Measurements from ENCODE around the gene TRPM4. TPM values are rescaled to one million over a fixed set of nuclear protein-coding genes. Genes with fewer than 3 reads are reported as not detected.
"Not testable (repeated sequence)": the region's sequence is repeated elsewhere in the genome, so short reads cannot be mapped to it uniquely, and the experiment has no call there.

Gene TRPM4
- total RNA-seq, 2 experiments from 2014 or later = 0.22 to 0.62 TPM

GRCh38 chr19:49155005-49155819 is 2.4 kb upstream of the TRPM4 start, which contains the start of gene HRC:
Gene HRC (minus strand): TSS chr19:49155396. CDS start chr19:49155237, 159 bp downstream.
- no peaks in the 10 kb centered on the region for H3K9me3 Mint-ChIP-seq
- no peak within 1 kb of the TSS for H3K27ac Mint-ChIP-seq
- intact Hi-C loops (cut with micrococcal nuclease) = no loop called here
- no peak for DNase-seq
- no peak within 1 kb of the TSS for H3K4me3 Mint-ChIP-seq
- peaks cover 14% of the 10 kb centered on the region for H3K4me1 Mint-ChIP-seq (ENCODE audit: low read depth)
- no peaks in the 10 kb centered on the region for H3K36me3 Mint-ChIP-seq (ENCODE audit: low read depth)
- peaks cover 70% of the 10 kb centered on the region for H3K27me3 Mint-ChIP-seq (ENCODE audit: low read depth)
- CTCF ChIA-PET = no interaction called here

- no peak overlapping the region for H3K4me3 Mint-ChIP-seq
Measured at GRCh38 chr19:49155820-49156346, 1.7 kb upstream of the TRPM4 start.

GRCh38 chr19:49160450-49161189 is 3.0 kb downstream of the TRPM4 start:
- H3K4me3 Mint-ChIP-seq = no peak overlapping the region
- CTCF ChIA-PET = interaction anchor here (0.7 to 1.2 kb wide), 2 partner anchors 38 to 57 kb away, joined by 4 to 6 read pairs; no protein-coding TSS in a partner anchor
- H3K27me3 Mint-ChIP-seq (ENCODE audit: low read depth) = peaks cover 36% of the 10 kb centered on the region

More at GRCh38 chr19:49155820-49156346, 1.7 kb upstream of the TRPM4 start:
- H3K27ac Mint-ChIP-seq = no peak overlapping the region
- no peak for DNase-seq
- peaks cover 12% of the 10 kb centered on the region for H3K4me1 Mint-ChIP-seq (ENCODE audit: low read depth)
- intact Hi-C loops (cut with micrococcal nuclease) = no loop called here
- H3K36me3 Mint-ChIP-seq (ENCODE audit: low read depth) = no peaks in the 10 kb centered on the region
- CTCF ChIA-PET = no interaction called here
- H3K9me3 Mint-ChIP-seq = no peaks in the 10 kb centered on the region
- peaks cover 74% of the 10 kb centered on the region for H3K27me3 Mint-ChIP-seq (ENCODE audit: low read depth)

GRCh38 chr19:49161987-49162386 is 4.4 kb downstream of the TRPM4 start:
- H3K36me3 Mint-ChIP-seq (ENCODE audit: low read depth) = no peaks in the 10 kb centered on the region
- intact Hi-C loops (cut with micrococcal nuclease) = no loop called here
- CTCF ChIA-PET = interaction anchor here (1.0 kb wide), 2 partner anchors 37 kb away, joined by 3 read pairs; no protein-coding TSS in a partner anchor
- no peak overlapping the region for H3K27ac Mint-ChIP-seq
- no peaks in the 10 kb centered on the region for H3K9me3 Mint-ChIP-seq
- no peak overlapping the region for H3K4me3 Mint-ChIP-seq
- no peak for DNase-seq
- H3K27me3 Mint-ChIP-seq (ENCODE audit: low read depth) = peaks cover 34% of the 10 kb centered on the region
- peaks cover 8% of the 10 kb centered on the region for H3K4me1 Mint-ChIP-seq (ENCODE audit: low read depth)

More at GRCh38 chr19:49160450-49161189, 3.0 kb downstream of the TRPM4 start:
- H3K4me1 Mint-ChIP-seq (ENCODE audit: low read depth) = peaks cover 8% of the 10 kb centered on the region
- intact Hi-C loops (cut with micrococcal nuclease) = no loop called here
- no peaks in the 10 kb centered on the region for H3K36me3 Mint-ChIP-seq (ENCODE audit: low read depth)
- no peak for DNase-seq
- H3K9me3 Mint-ChIP-seq = no peaks in the 10 kb centered on the region
- H3K27ac Mint-ChIP-seq = no peak overlapping the region

- H3K27ac Mint-ChIP-seq = no peak overlapping the region
- H3K9me3 Mint-ChIP-seq = no peaks in the 10 kb centered on the region
- H3K4me3 Mint-ChIP-seq = no peak overlapping the region
- no peaks in the 10 kb centered on the region for H3K4me1 Mint-ChIP-seq (ENCODE audit: low read depth)
- intact Hi-C loops (cut with micrococcal nuclease) = no loop called here
- peaks cover 14% of the 10 kb centered on the region for H3K27me3 Mint-ChIP-seq (ENCODE audit: low read depth)
- CTCF ChIA-PET = interaction anchor here (1.5 kb wide), 1 partner anchor 43 kb away, joined by 4 read pairs; no protein-coding TSS in a partner anchor
- DNase-seq = no peak
- no peaks in the 10 kb centered on the region for H3K36me3 Mint-ChIP-seq (ENCODE audit: low read depth)
Measured at GRCh38 chr19:49165111-49165750, 7.6 kb downstream of the TRPM4 start.

- no peaks in the 10 kb centered on the region for H3K36me3 Mint-ChIP-seq (ENCODE audit: low read depth)
- CTCF ChIA-PET = no interaction called here
- H3K27ac Mint-ChIP-seq = no peak overlapping the region
- H3K9me3 Mint-ChIP-seq = no peaks in the 10 kb centered on the region
- no peak for DNase-seq
- H3K4me3 Mint-ChIP-seq = no peak overlapping the region
- no peaks in the 10 kb centered on the region for H3K4me1 Mint-ChIP-seq (ENCODE audit: low read depth)
- intact Hi-C loops (cut with micrococcal nuclease) = no loop called here
- H3K27me3 Mint-ChIP-seq (ENCODE audit: low read depth) = peaks cover 8% of the 10 kb centered on the region
Measured at GRCh38 chr19:49165865-49166301, 8.3 kb downstream of the TRPM4 start.

- Mint-ChIP-seq H3K27me3 (ENCODE audit: low read depth) (peaks cover 3% of the 10 kb centered on the region), H3K9me3 (no peaks in the 10 kb centered on the region), H3K36me3 (ENCODE audit: low read depth) (no peaks in the 10 kb centered on the region), H3K4me3 (no peak overlapping the region), H3K4me1 (ENCODE audit: low read depth) (no peaks in the 10 kb centered on the region), H3K27ac (no peak overlapping the region)
- intact Hi-C loops (cut with micrococcal nuclease) = no loop called here
- DNase-seq = no peak
- CTCF ChIA-PET = no interaction called here
Measured at GRCh38 chr19:49167857-49168409, 10.3 kb downstream of the TRPM4 start.

- no peak for DNase-seq
- CTCF ChIA-PET = no interaction called here
- no peaks in the 10 kb centered on the region for H3K4me1 Mint-ChIP-seq (ENCODE audit: low read depth)
- no peak overlapping the region for H3K4me3 Mint-ChIP-seq
- intact Hi-C loops (cut with micrococcal nuclease) = no loop called here
- no peaks in the 10 kb centered on the region for H3K36me3 Mint-ChIP-seq (ENCODE audit: low read depth)
- H3K27me3 Mint-ChIP-seq (ENCODE audit: low read depth) = peaks cover 3% of the 10 kb centered on the region
- H3K9me3 Mint-ChIP-seq = no peaks in the 10 kb centered on the region
- H3K27ac Mint-ChIP-seq = no peak overlapping the region
Measured at GRCh38 chr19:49168421-49168820, 10.8 kb downstream of the TRPM4 start.

- no peaks in the 10 kb centered on the region for H3K9me3 Mint-ChIP-seq
- no peaks in the 10 kb centered on the region for H3K36me3 Mint-ChIP-seq (ENCODE audit: low read depth)
- no peak for DNase-seq
- no peak overlapping the region for H3K27ac Mint-ChIP-seq
- CTCF ChIA-PET = no interaction called here
- intact Hi-C loops (cut with micrococcal nuclease) = no loop called here
- H3K27me3 Mint-ChIP-seq (ENCODE audit: low read depth) = no peaks in the 10 kb centered on the region
- no peak overlapping the region for H3K4me3 Mint-ChIP-seq
- peaks cover 4% of the 10 kb centered on the region for H3K4me1 Mint-ChIP-seq (ENCODE audit: low read depth)
Measured at GRCh38 chr19:49173198-49173597, 15.6 kb downstream of the TRPM4 start.

- Mint-ChIP-seq H3K27ac (no peak overlapping the region), H3K4me3 (no peak overlapping the region), H3K9me3 (peaks cover 7% of the 10 kb centered on the region), H3K4me1 (ENCODE audit: low read depth) (peaks cover 4% of the 10 kb centered on the region), H3K27me3 (ENCODE audit: low read depth) (no peaks in the 10 kb centered on the region), H3K36me3 (ENCODE audit: low read depth) (no peaks in the 10 kb centered on the region)
- intact Hi-C loops (cut with micrococcal nuclease) = no loop called here
- CTCF ChIA-PET = interaction anchor here (1.8 kb wide), 1 partner anchor 18 kb away, joined by 5 read pairs; no protein-coding TSS in a partner anchor
- DNase-seq = no peak
Measured at GRCh38 chr19:49180659-49181058, 23.1 kb downstream of the TRPM4 start.

- H3K36me3 Mint-ChIP-seq (ENCODE audit: low read depth); H3K27ac Mint-ChIP-seq; intact Hi-C loops (cut with micrococcal nuclease); CTCF ChIA-PET; H3K27me3 Mint-ChIP-seq (ENCODE audit: low read depth); H3K4me3 Mint-ChIP-seq; H3K9me3 Mint-ChIP-seq; DNase-seq; H3K4me1 Mint-ChIP-seq (ENCODE audit: low read depth): not testable (repeated sequence)
Measured at GRCh38 chr19:49182010-49182847, 24.6 kb downstream of the TRPM4 start.

Measured in activated naive CD4-positive, alpha-beta T cell treated with anti-CD3 and anti-CD28 coated beads for 36 hours (primary cell).